Breast epithelium (tissue), 4 donors: ENCODE results near the gene VASP. TPM values are rescaled to one million over a fixed set of nuclear protein-coding genes. Genes with fewer than 3 reads are reported as not detected.
"Not testable (repeated sequence)": the region's sequence is repeated elsewhere in the genome, so short reads cannot be mapped to it uniquely, and the experiment has no call there.

Experiments used
- DNase-seq, 2 donors: peaks; one replicate each; pipeline ENCODE4 v3.0.0-alpha.2; 2019; ENCODE audit warnings: low spot score in 2 of 2
- H3K27ac ChIP-seq, 2 donors: fragments of 200-600 bp; sonication (generic) in 1 of 2; one replicate each; pipeline ENCODE4 v1.5.1; 2016 to 2019; ENCODE audit warnings: mild to moderate bottlenecking in 1 of 2
- H3K27me3 ChIP-seq, 2 donors: fragments of 200-600 bp; sonication (generic) in 1 of 2; one replicate each; pipeline versions ENCODE4 v1.5.1 to v1.6.0; 2017 to 2019; ENCODE audit warnings: control low read depth in 1 of 2, mild to moderate bottlenecking in 1 of 2
- H3K36me3 ChIP-seq: fragments of 200-600 bp; one replicate; pipeline ENCODE4 v1.5.1; 2019
- H3K4me1 ChIP-seq, 2 donors: fragments of 200-600 bp; sonication (generic); one replicate each; pipeline ENCODE4 v1.5.1; 2016 to 2019; ENCODE audit warnings: control low read depth in 1 of 2
- H3K4me3 ChIP-seq, 3 donors: fragments of 200-600 bp; sonication (generic); 1 replicate in 2 of 3; 2 replicates in 1 of 3; pipeline ENCODE4 v1.5.1; 2016 to 2019; ENCODE audit warnings: mild to moderate bottlenecking in 3 of 3, moderate library complexity in 2 of 3
- H3K9me3 ChIP-seq, 2 donors: fragments of 200-600 bp; sonication (generic) in 1 of 2; one replicate each; pipeline ENCODE4 v1.5.1; 2016 to 2019; ENCODE audit warnings: control low read depth in 1 of 2
- CTCF ChIP-seq, 3 donors: fragments of 450-650 bp; IDR thresholded peaks; one replicate each; pipeline ENCODE4 v1.5.1; 2016 to 2017; ENCODE audit warnings: antibody characterized with exemption in 3 of 3, mild to moderate bottlenecking in 3 of 3, moderate library complexity in 3 of 3
- POLR2A ChIP-seq: fragments of 450-650 bp; IDR thresholded peaks from one replicate; pipeline ENCODE4 v1.6.1; 2016; ENCODE audit warnings: antibody characterized with exemption, mild to moderate bottlenecking, moderate library complexity
- POLR2AphosphoS5 ChIP-seq, 3 donors: sonication (generic); formaldehyde crosslinking; IDR thresholded peaks; one replicate each; pipeline ENCODE4 v1.6.1; 2017; ENCODE audit warnings: antibody characterized with exemption in 3 of 3
- intact Hi-C: fragments of 100-400 bp; cut with DNase I; formaldehyde crosslinking; loops from one replicate; pipeline ENCODE4 v1.15.1; 2023; ENCODE audit warnings: low total_unique reads
- total RNA-seq, 3 donors: library from RNA; depleted of rRNA; stranded (reverse); fragments of >200 nt; gene quantifications; one replicate each; pipeline ENCODE4 v1.1.0, GENCODE V29; 2016

The VASP gene
- total RNA-seq, 3 donors from 2014 or later = 31.8 to 61.6 (median 52.2) TPM

GRCh38 chr19:45507872-45508416, 665 bp downstream of the VASP start:
- Histone ChIP-seq H3K27me3 (no peaks in the 10 kb centered on the region), H3K4me1 (peaks cover 0 to 4% of the 10 kb centered on the region in 2 donors), H3K9me3 (no peaks in the 10 kb centered on the region), H3K27ac (peak overlapping the region; percentile 94 to 95), H3K4me3 (peak overlapping the region; percentile 65 to 99 (median 97)), H3K36me3 (no peaks in the 10 kb centered on the region)
- DNase-seq = peak in 1 of 2 donors; percentile 54
- TF ChIP-seq CTCF (IDR thresholded peaks at IDR 0.05) (no peak), POLR2A (no peak), POLR2AphosphoS5 (IDR thresholded peaks at IDR 0.05) (no peak)
- intact Hi-C loops = loop anchor here (1.0 kb wide), 1 partner anchor 80 kb away; no protein-coding TSS in a partner anchor

GRCh38 chr19:45508417-45508860, 1.2 kb downstream of the VASP start:
- DNase-seq = peak in 1 of 2 donors; percentile 62
- intact Hi-C loops = loop anchor here (1.0 kb wide), 1 partner anchor 80 kb away; no protein-coding TSS in a partner anchor
- Histone ChIP-seq H3K27me3 (no peaks in the 10 kb centered on the region), H3K36me3 (no peaks in the 10 kb centered on the region), H3K4me1 (peaks cover 0 to 4% of the 10 kb centered on the region in 2 donors), H3K27ac (peak overlapping the region; percentile 94 to 95), H3K9me3 (no peaks in the 10 kb centered on the region), H3K4me3 (peak overlapping the region; percentile 65 to 99 (median 97))
- no peak for TF ChIP-seq POLR2AphosphoS5 (IDR thresholded peaks at IDR 0.05)
- TF ChIP-seq CTCF (IDR thresholded peaks at IDR 0.05) = no peak
- no peak for TF ChIP-seq POLR2A

- Histone ChIP-seq H3K27me3 (no peaks in the 10 kb centered on the region), H3K27ac (peak overlapping the region; percentile 94 to 95), H3K4me1 (peaks cover 4% of the 10 kb centered on the region in 2 donors), H3K36me3 (no peaks in the 10 kb centered on the region), H3K4me3 (peak overlapping the region; percentile 65 to 99 (median 97)), H3K9me3 (no peaks in the 10 kb centered on the region)
- DNase-seq = peak; percentile 77 to 83
- intact Hi-C loops = loop anchor here (1.0 kb wide), 1 partner anchor 79 kb away; no protein-coding TSS in a partner anchor
- TF ChIP-seq POLR2AphosphoS5 (IDR thresholded peaks at IDR 0.05) = peak in 1 of 3 donors; percentile 26
- TF ChIP-seq CTCF (IDR thresholded peaks at IDR 0.05) = peak in 2 of 3 donors; percentile 40 to 44
- no peak for TF ChIP-seq POLR2A
These were observed 1.8 kb downstream of the VASP start for GRCh38 chr19:45508861-45509691.

- no peaks in the 10 kb centered on the region for H3K36me3 ChIP-seq
- peak overlapping the region; percentile 94 to 95 for H3K27ac ChIP-seq
- no peak for DNase-seq
- TF ChIP-seq POLR2AphosphoS5 (IDR thresholded peaks at IDR 0.05) (no peak), POLR2A (no peak), CTCF (IDR thresholded peaks at IDR 0.05) (no peak)
- no peaks in the 10 kb centered on the region for H3K9me3 ChIP-seq
- H3K4me1 ChIP-seq = peaks cover 4 to 10% of the 10 kb centered on the region in 2 donors
- H3K27me3 ChIP-seq = no peaks in the 10 kb centered on the region
- H3K4me3 ChIP-seq = peak overlapping the region; percentile 65 to 99 (median 97)
- intact Hi-C loops = no loop called here
These were observed 2.4 kb downstream of the VASP start for GRCh38 chr19:45509692-45510015.

GRCh38 chr19:45510352-45510751, 3.1 kb downstream of the VASP start:
- Histone ChIP-seq H3K4me3 (peak overlapping the region in 1 of 3 donors; percentile 97), H3K4me1 (peaks cover 4 to 11% of the 10 kb centered on the region in 2 donors), H3K27ac (peak overlapping the region; percentile 94 to 95)
- DNase-seq, H3K36me3 ChIP-seq, intact Hi-C loops, H3K27me3 ChIP-seq, H3K9me3 ChIP-seq: not testable (repeated sequence)
